SJSA1 (cell line): ENCODE data around the gene CAMKMT. TPM values are rescaled to one million over a fixed set of nuclear protein-coding genes. Genes with fewer than 3 reads are reported as not detected.
"Not testable (repeated sequence)": the region's sequence is repeated elsewhere in the genome, so short reads cannot be mapped to it uniquely, and the experiment has no call there.

Experiments
- DNase-seq, 2 experiments: peaks; one replicate each; pipeline ENCODE4 v3.0.0-alpha.2; 2015 to 2020; ENCODE audit warnings: low spot score in 2 of 2, low read depth in 1 of 2
- H3K27ac ChIP-seq: fragments of 250-450 bp; sonication (Bioruptor Pico); 2 replicates; pipeline ENCODE4 v1.5.1; 2020; ENCODE audit warnings: mild to moderate bottlenecking, moderate library complexity
- H3K27me3 ChIP-seq: fragments of 250-450 bp; sonication (Bioruptor Pico); replicated peaks from 2 replicates; pipeline ENCODE4 v1.5.1; 2020; ENCODE audit warnings: mild to moderate bottlenecking, moderate library complexity
- H3K36me3 ChIP-seq: fragments of 250-450 bp; sonication (Bioruptor Pico); 2 replicates; pipeline ENCODE4 v1.5.1; 2020; ENCODE audit warnings: mild to moderate bottlenecking
- H3K4me1 ChIP-seq: fragments of 250-450 bp; sonication (Bioruptor Pico); replicated peaks from 2 replicates; pipeline ENCODE4 v1.6.1; 2021; ENCODE audit warnings: mild to moderate bottlenecking
- H3K4me3 ChIP-seq: fragments of 250-450 bp; sonication (Bioruptor Pico); 2 replicates; pipeline ENCODE4 v1.5.1; 2020; ENCODE audit warnings: mild to moderate bottlenecking
- H3K9me3 ChIP-seq: fragments of 250-450 bp; sonication (Bioruptor Pico); replicated peaks from 2 replicates; pipeline ENCODE4 v1.5.1; 2020; ENCODE audit warnings: mild to moderate bottlenecking
- total RNA-seq: library from RNA; depleted of rRNA; stranded (reverse); fragments of >200 nt; shearing (Covaris generic); gene quantifications from 2 replicates; pipeline ENCODE4 v1.2.3, GENCODE V29; 2014

CAMKMT gene
- total RNA-seq, 1 experiment from 2014 or later = 4.7 TPM

DNA sequence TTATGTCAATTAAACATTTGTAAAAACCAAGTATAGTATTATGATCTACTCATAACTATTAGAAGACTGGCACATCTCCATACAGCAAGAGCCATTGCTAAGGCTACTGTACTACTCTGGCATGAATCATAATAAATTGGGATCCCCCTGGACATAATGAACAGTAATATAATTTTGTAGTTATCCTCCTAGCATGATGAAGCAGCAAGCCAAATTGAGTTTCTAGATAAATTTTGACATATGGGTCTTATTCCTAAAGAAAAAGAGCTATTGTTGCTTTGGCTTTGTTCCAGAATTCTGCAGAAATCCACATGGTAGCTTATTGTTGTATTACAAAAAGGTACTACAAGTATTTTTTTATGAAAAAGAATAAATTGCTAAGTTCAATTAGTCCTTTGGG, 204.3 kb downstream of the CAMKMT start:
- Histone ChIP-seq H3K27ac (no peak overlapping the region), H3K36me3 (no peaks in the 10 kb centered on the region)

GRCh38 chr2:44569491-44569890, 207.7 kb downstream of the CAMKMT start:
- H3K27ac ChIP-seq = no peak overlapping the region
- no peak for DNase-seq

More for the DNA sequence above, 204.3 kb downstream of the CAMKMT start:
- Histone ChIP-seq H3K4me1 (no peaks in the 10 kb centered on the region), H3K27me3 (no peaks in the 10 kb centered on the region), H3K9me3 (no peaks in the 10 kb centered on the region), H3K4me3 (no peak overlapping the region)
- no peak for DNase-seq

DNA sequence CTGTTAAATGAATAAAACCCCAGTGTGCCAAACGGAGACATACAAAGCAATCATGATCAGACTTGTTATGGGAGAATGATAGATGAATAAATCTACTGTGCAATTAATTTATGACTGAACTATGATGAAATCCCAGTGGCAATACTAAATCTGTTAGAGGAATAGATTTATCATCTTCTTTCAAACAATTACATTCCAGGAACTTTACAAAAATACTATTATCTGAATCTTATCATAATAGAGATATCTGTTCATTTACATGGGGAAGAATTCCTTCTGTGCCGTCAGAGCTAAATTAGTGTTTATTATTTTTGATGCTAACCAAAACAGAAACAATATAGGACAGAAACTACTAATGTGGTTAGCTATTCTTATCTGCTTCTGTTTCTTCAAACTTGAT, 208.5 kb downstream of the CAMKMT start:
- Histone ChIP-seq H3K27ac (no peak overlapping the region), H3K36me3 (no peaks in the 10 kb centered on the region), H3K4me3 (no peak overlapping the region), H3K4me1 (no peaks in the 10 kb centered on the region), H3K27me3 (peaks cover 3% of the 10 kb centered on the region; the same call in 1 of the 2 replicates), H3K9me3 (no peaks in the 10 kb centered on the region)
- DNase-seq = no peak

More at GRCh38 chr2:44569491-44569890, 207.7 kb downstream of the CAMKMT start:
- H3K4me1 ChIP-seq = no peaks in the 10 kb centered on the region
- H3K9me3 ChIP-seq = no peaks in the 10 kb centered on the region
- H3K4me3 ChIP-seq = no peak overlapping the region
- no peaks in the 10 kb centered on the region for H3K36me3 ChIP-seq
- peaks cover 3% of the 10 kb centered on the region; the same call in 1 of the 2 replicates for H3K27me3 ChIP-seq

DNA sequence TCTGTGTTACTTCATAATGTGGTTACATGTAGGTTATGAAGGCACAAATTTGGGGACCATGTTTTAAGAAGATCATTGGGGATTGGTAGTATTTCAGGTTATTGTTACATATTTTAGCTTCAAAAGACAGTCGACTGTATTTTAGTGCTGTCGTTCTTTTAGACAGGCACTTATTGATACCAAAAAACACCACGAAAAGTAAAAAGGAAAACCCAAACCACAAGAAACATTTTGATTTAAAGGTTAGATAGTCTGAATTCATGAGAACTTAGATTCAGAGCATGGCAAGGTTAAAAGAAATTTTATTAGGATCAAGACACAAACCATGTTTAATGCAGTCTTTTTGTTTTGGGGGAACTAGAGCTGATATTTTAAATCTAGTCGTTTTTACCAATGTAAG, 209.0 kb downstream of the CAMKMT start:
- DNase-seq = no peak
- no peaks in the 10 kb centered on the region for H3K36me3 ChIP-seq
- H3K27me3 ChIP-seq = peaks cover 3% of the 10 kb centered on the region; the same call in 1 of the 2 replicates
- no peaks in the 10 kb centered on the region for H3K9me3 ChIP-seq
- no peaks in the 10 kb centered on the region for H3K4me1 ChIP-seq
- H3K4me3 ChIP-seq = no peak overlapping the region
- no peak overlapping the region for H3K27ac ChIP-seq

- no peak for DNase-seq
These were observed 210.6 kb downstream of the CAMKMT start for GRCh38 chr2:44572196-44572900.

DNA sequence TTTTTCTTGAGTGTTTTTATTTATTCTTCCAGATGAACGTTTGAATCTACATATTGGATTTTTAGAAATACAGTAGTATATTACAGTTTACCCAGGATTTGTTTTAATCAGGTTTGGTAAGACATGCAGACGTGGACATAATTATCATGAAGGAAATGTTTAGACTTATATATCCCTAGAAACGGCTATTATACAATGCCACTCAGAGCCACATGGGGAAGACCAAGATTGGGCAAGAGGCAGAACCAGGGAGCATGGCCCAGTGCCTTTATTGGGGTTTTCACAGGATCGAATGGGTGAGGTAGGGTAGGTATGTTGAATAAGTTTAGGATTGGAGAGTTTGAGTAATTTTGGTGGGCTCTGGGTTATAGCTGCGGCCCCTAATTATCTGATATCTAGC, 212.2 kb downstream of the CAMKMT start:
- Histone ChIP-seq H3K36me3 (no peaks in the 10 kb centered on the region), H3K4me3 (no peak overlapping the region), H3K4me1 (no peaks in the 10 kb centered on the region), H3K9me3 (no peaks in the 10 kb centered on the region), H3K27me3 (peaks cover 3% of the 10 kb centered on the region; the same call in 1 of the 2 replicates), H3K27ac (no peak overlapping the region)
- no peak for DNase-seq

More at GRCh38 chr2:44572196-44572900, 210.6 kb downstream of the CAMKMT start:
- H3K9me3 ChIP-seq = no peaks in the 10 kb centered on the region
- H3K36me3 ChIP-seq = no peaks in the 10 kb centered on the region
- no peak overlapping the region for H3K4me3 ChIP-seq
- H3K27me3 ChIP-seq = peaks cover 3% of the 10 kb centered on the region; the same call in 1 of the 2 replicates
- no peak overlapping the region for H3K27ac ChIP-seq
- H3K4me1 ChIP-seq = no peaks in the 10 kb centered on the region

- no peak overlapping the region for H3K27ac ChIP-seq
- no peaks in the 10 kb centered on the region for H3K36me3 ChIP-seq
- H3K9me3 ChIP-seq = no peaks in the 10 kb centered on the region
- H3K27me3 ChIP-seq = 0 out of 2 replicates have a peak, but pooled peaks cover 3% of the 10 kb centered on the region
- no peak for DNase-seq
- H3K4me3 ChIP-seq = no peak overlapping the region
- H3K4me1 ChIP-seq = no peaks in the 10 kb centered on the region
These were observed 216.8 kb downstream of the CAMKMT start for GRCh38 chr2:44578471-44579093.

GRCh38 chr2:44579115-44579836, 217.5 kb downstream of the CAMKMT start:
- Histone ChIP-seq H3K27me3 (no peaks in the 10 kb centered on the region), H3K4me1 (no peaks in the 10 kb centered on the region), H3K4me3 (no peak overlapping the region), H3K9me3 (no peaks in the 10 kb centered on the region), H3K36me3 (no peaks in the 10 kb centered on the region), H3K27ac (no peak overlapping the region)
- DNase-seq = no peak

- Histone ChIP-seq H3K27ac (no peak overlapping the region), H3K27me3 (no peaks in the 10 kb centered on the region), H3K36me3 (no peaks in the 10 kb centered on the region), H3K4me1 (no peaks in the 10 kb centered on the region), H3K4me3 (no peak overlapping the region), H3K9me3 (no peaks in the 10 kb centered on the region)
- DNase-seq = no peak
These were observed 218.1 kb downstream of the CAMKMT start for GRCh38 chr2:44579837-44580230.

DNA sequence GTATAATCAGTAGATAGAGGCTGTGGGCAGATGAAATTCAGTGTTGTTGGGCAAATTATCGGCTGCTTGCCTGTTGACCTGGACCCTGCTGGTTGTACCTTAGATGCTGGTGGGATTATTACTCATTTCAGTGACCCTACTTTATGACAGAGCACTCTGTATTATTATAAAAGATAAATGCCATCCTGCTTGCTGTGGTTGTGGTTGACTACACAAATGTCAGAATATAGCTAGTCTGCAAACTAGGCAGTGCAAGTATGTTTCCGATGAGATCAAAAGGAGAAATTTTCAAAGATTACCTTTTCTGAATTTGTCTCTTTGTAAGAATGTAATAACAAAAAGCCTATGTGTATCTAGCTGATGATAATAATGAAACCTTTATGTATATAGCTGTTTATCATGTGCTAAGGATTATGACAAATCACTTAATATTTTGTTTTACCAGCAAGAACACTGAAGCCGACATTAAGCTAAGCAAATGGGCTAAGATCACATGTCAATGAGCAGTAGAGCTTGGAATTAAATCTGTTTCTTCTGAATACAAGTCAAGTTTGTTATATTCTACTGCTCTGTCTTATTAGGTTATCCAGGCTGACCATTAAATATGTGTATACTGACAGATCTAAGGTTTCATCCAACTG, 219.2 kb downstream of the CAMKMT start:
- Histone ChIP-seq H3K27ac (no peak overlapping the region), H3K4me1 (no peaks in the 10 kb centered on the region), H3K4me3 (no peak overlapping the region), H3K36me3 (no peaks in the 10 kb centered on the region), H3K27me3 (no peaks in the 10 kb centered on the region), H3K9me3 (no peaks in the 10 kb centered on the region)
- DNase-seq = no peak

DNA sequence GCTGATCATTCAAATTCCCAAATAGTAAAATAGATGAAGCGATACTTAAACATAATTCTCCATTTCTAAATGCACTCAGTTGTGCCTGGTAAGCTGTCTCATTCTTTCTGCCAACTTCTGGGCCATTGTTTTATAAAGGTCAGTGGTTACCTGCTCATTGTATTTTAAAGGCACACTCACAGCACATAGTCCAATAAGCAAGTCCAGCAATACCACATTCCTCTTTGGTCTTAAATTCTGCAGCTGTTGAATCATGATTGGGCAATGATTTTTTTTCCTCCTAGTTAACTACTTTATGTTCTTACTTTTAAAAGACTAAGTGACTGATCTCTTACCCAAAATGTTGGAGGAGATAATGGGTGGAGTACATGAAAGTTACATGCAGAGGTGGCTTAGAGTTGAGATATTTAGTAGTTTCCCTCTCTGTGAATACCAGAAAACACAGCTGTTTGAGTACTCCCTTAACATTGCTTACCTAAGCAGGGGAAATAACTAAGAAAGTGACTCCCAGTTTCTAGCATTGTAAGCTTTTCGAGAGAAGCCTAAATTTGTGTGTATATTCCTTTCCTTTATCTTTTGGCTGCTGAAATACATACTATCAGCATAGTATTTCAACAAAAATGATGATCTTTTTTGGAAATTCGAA, 220.7 kb downstream of the CAMKMT start:
- Histone ChIP-seq H3K27me3 (no peaks in the 10 kb centered on the region), H3K4me1 (no peaks in the 10 kb centered on the region), H3K9me3 (no peaks in the 10 kb centered on the region), H3K36me3 (no peaks in the 10 kb centered on the region), H3K27ac (no peak overlapping the region), H3K4me3 (no peak overlapping the region)
- no peak for DNase-seq

GRCh38 chr2:44595615-44596014, 233.9 kb downstream of the CAMKMT start:
- not testable (repeated sequence) for H3K4me1 ChIP-seq, H3K4me3 ChIP-seq, DNase-seq, H3K9me3 ChIP-seq, H3K27me3 ChIP-seq, H3K27ac ChIP-seq, H3K36me3 ChIP-seq

GRCh38 chr2:44596537-44597320, 235.0 kb downstream of the CAMKMT start:
- H3K27me3 ChIP-seq = 0 out of 2 replicates have a peak, but pooled peaks cover 3% of the 10 kb centered on the region
- no peaks in the 10 kb centered on the region for H3K36me3 ChIP-seq
- DNase-seq = no peak
- H3K4me3 ChIP-seq = no peak overlapping the region
- no peaks in the 10 kb centered on the region for H3K4me1 ChIP-seq
- H3K27ac ChIP-seq = no peak overlapping the region
- H3K9me3 ChIP-seq = no peaks in the 10 kb centered on the region
